BJ (cell line): ENCODE measurements around the gene NID1. TPM values are rescaled to one million over a fixed set of nuclear protein-coding genes. Genes with fewer than 3 reads are reported as not detected.

Source experiments
- CTCF ChIA-PET: fragments of 350-600 bp; formaldehyde crosslinking; extraction: SDS; loops from one replicate; lab custom pipeline; 2021; ENCODE audit warnings: antibody characterized with exemption, inconsistent platforms; lab: Yijun Ruan, JAX
- POLR2A ChIA-PET: fragments of 300-600 bp; sonication (Branson Sonifier 250); formaldehyde crosslinking; extraction: SDS; loops from one replicate; lab custom pipeline; 2021; ENCODE audit warnings: antibody characterized with exemption; lab: Charles Lee
- DNase-seq: peaks from one replicate; pipeline ENCODE4 v3.0.0-alpha.2; 2011; ENCODE audit warnings: low read depth
- H3K27me3 ChIP-seq: 2 replicates; pipeline ENCODE4 v1.6.0; 2011; ENCODE audit warnings: low read length; ENCODE audit not compliant: control insufficient read depth, insufficient read depth
- H3K36me3 ChIP-seq: 2 replicates; pipeline ENCODE4 v1.5.1; 2011; ENCODE audit warnings: low read length; ENCODE audit not compliant: control insufficient read depth, insufficient read depth
- H3K4me3 ChIP-seq: 2 replicates; pipeline ENCODE4 v1.5.1; 2011; ENCODE audit warnings: low read depth, mild to moderate bottlenecking, control low read depth, low read length
- CTCF ChIP-seq: IDR thresholded peaks from 2 replicates; pipeline ENCODE4 v1.5.1; 2011; ENCODE audit warnings: low read depth, mild to moderate bottlenecking, control low read depth, inconsistent platforms, low read length, moderate library complexity; ENCODE audit not compliant: insufficient read depth
- polyA plus RNA-seq: library from polyadenylated mRNA; depleted of rRNA; stranded (reverse); fragments of >200 nt; gene quantifications from 2 replicates; pipeline ENCODE4 v1.2.3, GENCODE V29; 2011

NID1 gene
- polyA plus RNA-seq, 1 experiment, result 182 TPM

- POLR2A ChIA-PET, result no interaction called here
- DNase-seq, result no peak
- CTCF ChIA-PET, result interaction anchor here (1.7 kb wide), 1 partner anchor 17 kb away, joined by 8 read pairs; no protein-coding TSS in a partner anchor
These were observed 110.3 kb downstream of the NID1 start for GRCh38 chr1:235954306-235955283.

GRCh38 chr1:235953801-235954200, 111.1 kb downstream of the NID1 start:
- CTCF ChIA-PET, result interaction anchor here (1.7 kb wide), 1 partner anchor 18 kb away, joined by 8 read pairs; no protein-coding TSS in a partner anchor
- no peaks in the 10 kb centered on the region for H3K36me3 ChIP-seq
- TF ChIP-seq CTCF, result no peak
- no peak overlapping the region for H3K4me3 ChIP-seq
- no peaks in the 10 kb centered on the region for H3K27me3 ChIP-seq
- DNase-seq, result peak; percentile 74
- POLR2A ChIA-PET, result no interaction called here

More at GRCh38 chr1:235954306-235955283, 110.3 kb downstream of the NID1 start:
- Histone ChIP-seq H3K4me3 (no peak overlapping the region), H3K27me3 (no peaks in the 10 kb centered on the region), H3K36me3 (no peaks in the 10 kb centered on the region)
- TF ChIP-seq CTCF, result no peak

GRCh38 chr1:235952950-235953615, 111.8 kb downstream of the NID1 start:
- Histone ChIP-seq H3K4me3 (no peak overlapping the region), H3K27me3 (no peaks in the 10 kb centered on the region), H3K36me3 (no peaks in the 10 kb centered on the region)
- ChIA-PET POLR2A (no interaction called here), CTCF (interaction anchor here (1.2 to 1.7 kb wide), 2 partner anchors 9 to 19 kb away, joined by 3 to 8 read pairs; no protein-coding TSS in a partner anchor)
- no peak for DNase-seq
- TF ChIP-seq CTCF, result no peak

GRCh38 chr1:235951661-235952060, 113.2 kb downstream of the NID1 start:
- POLR2A ChIA-PET, result no interaction called here
- TF ChIP-seq CTCF, result no peak
- H3K27me3 ChIP-seq, result no peaks in the 10 kb centered on the region
- no peaks in the 10 kb centered on the region for H3K36me3 ChIP-seq
- no peak for DNase-seq
- CTCF ChIA-PET, result no interaction called here
- H3K4me3 ChIP-seq, result no peak overlapping the region

GRCh38 chr1:235950318-235950717, 114.6 kb downstream of the NID1 start:
- DNase-seq, result no peak
- Histone ChIP-seq H3K36me3 (no peaks in the 10 kb centered on the region), H3K27me3 (no peaks in the 10 kb centered on the region), H3K4me3 (no peak overlapping the region)
- no peak for TF ChIP-seq CTCF
- ChIA-PET POLR2A (no interaction called here), CTCF (no interaction called here)
